Liver (tissue), 3 donors: ENCODE results near the gene TRDMT1.

Experiments used
- EGR1 ChIP-seq, 2 donors: IDR thresholded peaks; 2 replicates each; pipeline ENCODE4 v1.6.1; 2016 to 2018; ENCODE audit warnings: antibody characterized with exemption in 2 of 2, low read depth in 2 of 2
- JUND ChIP-seq, 2 donors: IDR thresholded peaks; 2 replicates each; pipeline ENCODE4 v1.6.1; 2016; ENCODE audit warnings: antibody characterized with exemption in 2 of 2
- NR2F2 ChIP-seq: IDR thresholded peaks from 2 replicates; pipeline ENCODE4 v1.6.1; 2016; ENCODE audit warnings: antibody characterized with exemption
- TAF1 ChIP-seq: conservative IDR thresholded peaks from 2 replicates; pipeline ENCODE4 v1.6.1; 2016; ENCODE audit warnings: antibody characterized with exemption, mild to moderate bottlenecking
- YY1 ChIP-seq: IDR thresholded peaks from 2 replicates; pipeline ENCODE4 v1.6.1; 2016; ENCODE audit warnings: antibody characterized with exemption, mild to moderate bottlenecking
- TF ChIP-seq, protein P1 (sequence below): fragments of 150-350 bp; IDR thresholded peaks from 2 replicates; pipeline ENCODE4 v1.5.1; 2017; ENCODE audit warnings: improper control_type of control experiment, low read depth, low read length; ENCODE audit not compliant: missing input control
- TF ChIP-seq, protein P2 (sequence below): IDR thresholded peaks from 2 replicates; pipeline ENCODE4 v1.6.1; 2016; ENCODE audit warnings: antibody characterized with exemption
- TF ChIP-seq, protein P3 (sequence below): IDR thresholded peaks from 2 replicates; pipeline ENCODE4 v1.6.1; 2016; ENCODE audit warnings: antibody characterized with exemption
- TF ChIP-seq, protein P4 (sequence below): IDR thresholded peaks from 2 replicates; pipeline ENCODE4 v1.6.1; 2016; ENCODE audit warnings: antibody characterized with exemption, mild to moderate bottlenecking
- donor health status: healthy.
- donor health status: healthy.

DNA sequence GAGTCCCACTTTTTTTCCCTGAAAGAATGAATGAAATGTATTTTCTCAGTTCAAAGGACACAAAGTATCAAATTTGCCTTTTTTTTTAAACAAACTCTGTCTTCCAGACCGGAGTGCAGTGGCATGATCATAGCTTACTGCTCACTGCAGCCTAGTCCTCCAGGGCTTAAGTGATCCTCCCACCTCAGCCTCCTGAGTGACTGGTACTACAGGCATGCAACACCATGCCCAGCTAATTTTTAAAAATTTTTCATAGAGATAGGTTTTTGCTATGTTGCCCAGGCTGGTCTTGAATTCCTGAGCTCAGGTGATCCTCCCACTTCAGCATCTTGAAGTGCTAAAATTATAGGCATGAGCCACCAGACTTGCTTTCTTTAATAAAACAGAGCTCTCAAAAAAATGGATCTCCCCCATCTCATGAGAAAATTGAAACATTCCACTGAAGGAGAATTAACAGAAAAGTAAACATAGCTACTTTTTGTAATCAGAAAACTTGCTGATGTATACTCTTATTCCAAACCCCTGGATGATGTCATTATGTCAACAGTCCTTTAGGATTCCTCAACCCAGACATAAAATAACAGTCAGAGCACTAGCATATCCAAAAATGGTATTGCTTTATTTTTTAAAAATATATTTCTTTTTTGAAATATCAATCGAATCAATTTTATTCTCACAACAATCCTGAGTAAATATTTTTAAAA, 12.3 kb upstream of the TRDMT1 start:
- TF ChIP-seq, protein P1, sequence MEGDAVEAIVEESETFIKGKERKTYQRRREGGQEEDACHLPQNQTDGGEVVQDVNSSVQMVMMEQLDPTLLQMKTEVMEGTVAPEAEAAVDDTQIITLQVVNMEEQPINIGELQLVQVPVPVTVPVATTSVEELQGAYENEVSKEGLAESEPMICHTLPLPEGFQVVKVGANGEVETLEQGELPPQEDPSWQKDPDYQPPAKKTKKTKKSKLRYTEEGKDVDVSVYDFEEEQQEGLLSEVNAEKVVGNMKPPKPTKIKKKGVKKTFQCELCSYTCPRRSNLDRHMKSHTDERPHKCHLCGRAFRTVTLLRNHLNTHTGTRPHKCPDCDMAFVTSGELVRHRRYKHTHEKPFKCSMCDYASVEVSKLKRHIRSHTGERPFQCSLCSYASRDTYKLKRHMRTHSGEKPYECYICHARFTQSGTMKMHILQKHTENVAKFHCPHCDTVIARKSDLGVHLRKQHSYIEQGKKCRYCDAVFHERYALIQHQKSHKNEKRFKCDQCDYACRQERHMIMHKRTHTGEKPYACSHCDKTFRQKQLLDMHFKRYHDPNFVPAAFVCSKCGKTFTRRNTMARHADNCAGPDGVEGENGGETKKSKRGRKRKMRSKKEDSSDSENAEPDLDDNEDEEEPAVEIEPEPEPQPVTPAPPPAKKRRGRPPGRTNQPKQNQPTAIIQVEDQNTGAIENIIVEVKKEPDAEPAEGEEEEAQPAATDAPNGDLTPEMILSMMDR: no peak
- TF ChIP-seq, protein P2, sequence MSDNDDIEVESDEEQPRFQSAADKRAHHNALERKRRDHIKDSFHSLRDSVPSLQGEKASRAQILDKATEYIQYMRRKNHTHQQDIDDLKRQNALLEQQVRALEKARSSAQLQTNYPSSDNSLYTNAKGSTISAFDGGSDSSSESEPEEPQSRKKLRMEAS: no peak
- TF ChIP-seq JUND (IDR thresholded peaks at IDR 0.05) (no peak), YY1 (no peak), TAF1 (no peak), EGR1 (IDR thresholded peaks at IDR 0.05; ENCODE audit: low read depth in 2 of 2) (no peak), NR2F2 (no peak)
- TF ChIP-seq, protein P3, sequence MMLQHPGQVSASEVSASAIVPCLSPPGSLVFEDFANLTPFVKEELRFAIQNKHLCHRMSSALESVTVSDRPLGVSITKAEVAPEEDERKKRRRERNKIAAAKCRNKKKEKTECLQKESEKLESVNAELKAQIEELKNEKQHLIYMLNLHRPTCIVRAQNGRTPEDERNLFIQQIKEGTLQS: no peak
- TF ChIP-seq, protein P4, sequence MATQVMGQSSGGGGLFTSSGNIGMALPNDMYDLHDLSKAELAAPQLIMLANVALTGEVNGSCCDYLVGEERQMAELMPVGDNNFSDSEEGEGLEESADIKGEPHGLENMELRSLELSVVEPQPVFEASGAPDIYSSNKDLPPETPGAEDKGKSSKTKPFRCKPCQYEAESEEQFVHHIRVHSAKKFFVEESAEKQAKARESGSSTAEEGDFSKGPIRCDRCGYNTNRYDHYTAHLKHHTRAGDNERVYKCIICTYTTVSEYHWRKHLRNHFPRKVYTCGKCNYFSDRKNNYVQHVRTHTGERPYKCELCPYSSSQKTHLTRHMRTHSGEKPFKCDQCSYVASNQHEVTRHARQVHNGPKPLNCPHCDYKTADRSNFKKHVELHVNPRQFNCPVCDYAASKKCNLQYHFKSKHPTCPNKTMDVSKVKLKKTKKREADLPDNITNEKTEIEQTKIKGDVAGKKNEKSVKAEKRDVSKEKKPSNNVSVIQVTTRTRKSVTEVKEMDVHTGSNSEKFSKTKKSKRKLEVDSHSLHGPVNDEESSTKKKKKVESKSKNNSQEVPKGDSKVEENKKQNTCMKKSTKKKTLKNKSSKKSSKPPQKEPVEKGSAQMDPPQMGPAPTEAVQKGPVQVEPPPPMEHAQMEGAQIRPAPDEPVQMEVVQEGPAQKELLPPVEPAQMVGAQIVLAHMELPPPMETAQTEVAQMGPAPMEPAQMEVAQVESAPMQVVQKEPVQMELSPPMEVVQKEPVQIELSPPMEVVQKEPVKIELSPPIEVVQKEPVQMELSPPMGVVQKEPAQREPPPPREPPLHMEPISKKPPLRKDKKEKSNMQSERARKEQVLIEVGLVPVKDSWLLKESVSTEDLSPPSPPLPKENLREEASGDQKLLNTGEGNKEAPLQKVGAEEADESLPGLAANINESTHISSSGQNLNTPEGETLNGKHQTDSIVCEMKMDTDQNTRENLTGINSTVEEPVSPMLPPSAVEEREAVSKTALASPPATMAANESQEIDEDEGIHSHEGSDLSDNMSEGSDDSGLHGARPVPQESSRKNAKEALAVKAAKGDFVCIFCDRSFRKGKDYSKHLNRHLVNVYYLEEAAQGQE: no peak
